Activated gamma-delta T cell (primary cell): ENCODE measurements around the gene TRAF7.
"Not testable (repeated sequence)": the region's sequence is repeated elsewhere in the genome, so short reads cannot be mapped to it uniquely, and the experiment has no call there.

ENCODE experiments used
- DNase-seq: peaks from one replicate; lab custom pipeline; 2025; lab: John Stamatoyannopoulos, UW

The TRAF7 gene

GRCh38 chr16:2122429-2122828 is 33.2 kb upstream of the TRAF7 start:
- DNase-seq: no peak

- not testable (repeated sequence) for DNase-seq
Measured at GRCh38 chr16:2122934-2123683, 32.5 kb upstream of the TRAF7 start.

- DNase-seq: not testable (repeated sequence)
Measured at GRCh38 chr16:2123706-2124376, 31.7 kb upstream of the TRAF7 start.

GRCh38 chr16:2124377-2124693 is 31.2 kb upstream of the TRAF7 start:
- DNase-seq: not testable (repeated sequence)

- not testable (repeated sequence) for DNase-seq
Measured at GRCh38 chr16:2124694-2125444, 30.7 kb upstream of the TRAF7 start.

- not testable (repeated sequence) for DNase-seq
Measured at GRCh38 chr16:2125609-2126008, 30.0 kb upstream of the TRAF7 start.

- not testable (repeated sequence) for DNase-seq
Measured at GRCh38 chr16:2126161-2126743, 29.3 kb upstream of the TRAF7 start.

GRCh38 chr16:2126928-2127556 is 28.5 kb upstream of the TRAF7 start:
- not testable (repeated sequence) for DNase-seq

- DNase-seq: not testable (repeated sequence)
Measured at GRCh38 chr16:2127630-2128280, 27.8 kb upstream of the TRAF7 start.

GRCh38 chr16:2129251-2129650 is 26.3 kb upstream of the TRAF7 start:
- not testable (repeated sequence) for DNase-seq

- DNase-seq: not testable (repeated sequence)
Measured at GRCh38 chr16:2129890-2130447, 25.6 kb upstream of the TRAF7 start.

GRCh38 chr16:2133797-2134196 is 21.8 kb upstream of the TRAF7 start:
- not testable (repeated sequence) for DNase-seq

- DNase-seq: not testable (repeated sequence)
Measured at GRCh38 chr16:2135071-2135470, 20.5 kb upstream of the TRAF7 start.

GRCh38 chr16:2135770-2136490 is 19.7 kb upstream of the TRAF7 start, which contains the start of gene PKD1:
TSS of gene PKD1 (minus strand) at chr16:2135898. CDS start at chr16:2135689, 209 bp downstream.
- DNase-seq: peak; percentile 98

- DNase-seq: no peak
Measured at GRCh38 chr16:2142942-2143877, 12.4 kb upstream of the TRAF7 start.

- DNase-seq: no peak
Measured at GRCh38 chr16:2143878-2144485, 11.6 kb upstream of the TRAF7 start.

GRCh38 chr16:2145843-2146242 is 9.7 kb upstream of the TRAF7 start:
- no peak for DNase-seq

- no peak for DNase-seq
Measured at GRCh38 chr16:2147378-2147777, 8.2 kb upstream of the TRAF7 start.
